ENCODE results near the gene LIPT2.

The LIPT2 gene

GRCh38 chr11:74466916-74467885 is 26.3 kb downstream of the LIPT2 start, which contains the start of gene KCNE3:
Gene KCNE3, minus strand, starts transcription at chr11:74467549. Its CDS starts 9,986 bp downstream, at chr11:74457563.
- no peak for DNase-seq (ENCODE audit: insufficient read length, low spot score)
- TF ChIP-seq POLR2A (IDR thresholded peaks at IDR 0.05; ENCODE audit: low read depth, low read length) = no peak
- no peak for FAIRE-seq

GRCh38 chr11:74465291-74465708 is 28.2 kb downstream of the LIPT2 start:
- TF ChIP-seq POLR2A (IDR thresholded peaks at IDR 0.05; ENCODE audit: low read depth, low read length) = no peak
- DNase-seq (ENCODE audit: insufficient read length, low spot score) (no peak), FAIRE-seq (no peak)

GRCh38 chr11:74464746-74465145 is 28.8 kb downstream of the LIPT2 start:
- DNase-seq (ENCODE audit: insufficient read length, low spot score) (no peak), FAIRE-seq (no peak)
- no peak for TF ChIP-seq POLR2A (IDR thresholded peaks at IDR 0.05; ENCODE audit: low read depth, low read length)

- FAIRE-seq = no peak
- no peak for TF ChIP-seq POLR2A (IDR thresholded peaks at IDR 0.05; ENCODE audit: low read depth, low read length)
- DNase-seq (ENCODE audit: insufficient read length, low spot score) = no peak
These were observed 30.3 kb downstream of the LIPT2 start for GRCh38 chr11:74463216-74463615.

- no peak for FAIRE-seq
- DNase-seq (ENCODE audit: insufficient read length, low spot score) = no peak
- no peak for TF ChIP-seq POLR2A (IDR thresholded peaks at IDR 0.05; ENCODE audit: low read depth, low read length)
These were observed 30.9 kb downstream of the LIPT2 start for GRCh38 chr11:74462631-74463030.

GRCh38 chr11:74462009-74462408 is 31.5 kb downstream of the LIPT2 start:
- DNase-seq (ENCODE audit: insufficient read length, low spot score) (no peak), FAIRE-seq (no peak)
- no peak for TF ChIP-seq POLR2A (IDR thresholded peaks at IDR 0.05; ENCODE audit: low read depth, low read length)

- FAIRE-seq (no peak), DNase-seq (ENCODE audit: insufficient read length, low spot score) (no peak)
- no peak for TF ChIP-seq POLR2A (IDR thresholded peaks at IDR 0.05; ENCODE audit: low read depth, low read length)
These were observed 32.9 kb downstream of the LIPT2 start for GRCh38 chr11:74460481-74461154.

- FAIRE-seq (no peak), DNase-seq (ENCODE audit: insufficient read length, low spot score) (no peak)
- no peak for TF ChIP-seq POLR2A (IDR thresholded peaks at IDR 0.05; ENCODE audit: low read depth, low read length)
These were observed 33.5 kb downstream of the LIPT2 start for GRCh38 chr11:74460065-74460464.

- DNase-seq (ENCODE audit: insufficient read length, low spot score) = no peak
- FAIRE-seq = no peak
- TF ChIP-seq POLR2A (IDR thresholded peaks at IDR 0.05; ENCODE audit: low read depth, low read length) = no peak
These were observed 33.9 kb downstream of the LIPT2 start for GRCh38 chr11:74459584-74459983.

GRCh38 chr11:74457356-74457755 is 36.2 kb downstream of the LIPT2 start:
- FAIRE-seq (no peak), DNase-seq (ENCODE audit: insufficient read length, low spot score) (no peak)
- no peak for TF ChIP-seq POLR2A (IDR thresholded peaks at IDR 0.05; ENCODE audit: low read depth, low read length)

- no peak for FAIRE-seq
- peak; percentile 40 for DNase-seq (ENCODE audit: insufficient read length, low spot score)
- no peak for TF ChIP-seq POLR2A (IDR thresholded peaks at IDR 0.05; ENCODE audit: low read depth, low read length)
These were observed 40.0 kb downstream of the LIPT2 start for GRCh38 chr11:74453373-74453975.

GRCh38 chr11:74452366-74452765 is 41.2 kb downstream of the LIPT2 start:
- FAIRE-seq (no peak), DNase-seq (ENCODE audit: insufficient read length, low spot score) (no peak)
- TF ChIP-seq POLR2A (IDR thresholded peaks at IDR 0.05; ENCODE audit: low read depth, low read length) = no peak

GRCh38 chr11:74450318-74450717 is 43.2 kb downstream of the LIPT2 start:
- no peak for FAIRE-seq
- DNase-seq (ENCODE audit: insufficient read length, low spot score) = no peak
- no peak for TF ChIP-seq POLR2A (IDR thresholded peaks at IDR 0.05; ENCODE audit: low read depth, low read length)

GRCh38 chr11:74449369-74449931 is 44.1 kb downstream of the LIPT2 start:
- peak; percentile 38 for DNase-seq (ENCODE audit: insufficient read length, low spot score)
- no peak for TF ChIP-seq POLR2A (IDR thresholded peaks at IDR 0.05; ENCODE audit: low read depth, low read length)

More at GRCh38 chr11:74449369-74449931, 44.1 kb downstream of the LIPT2 start:
- peak; percentile 33 for FAIRE-seq

Data from H54 (cell line).